Endothelial cell (in vitro differentiated cells): ENCODE data around the gene LZTR1. TPM values are rescaled to one million over a fixed set of nuclear protein-coding genes. Genes with fewer than 3 reads are reported as not detected.
A peak's percentile ranks its signal among the peaks of the same experiment; 100 is the strongest.

Experiments used
- DNase-seq: peaks from one replicate; pipeline ENCODE4 v3.0.0; 2021; ENCODE audit warnings: low spot score
- H3K27ac Mint-ChIP-seq: one replicate; pipeline ENCODE4 v1.8.0; 2021; ENCODE audit warnings: mixed read lengths, inconsistent platforms; ENCODE audit not compliant: unreplicated experiment
- H3K27me3 Mint-ChIP-seq: one replicate; pipeline ENCODE4 v1.8.0; 2021; ENCODE audit warnings: mild to moderate bottlenecking, moderate library complexity, mixed read lengths, inconsistent platforms; ENCODE audit not compliant: unreplicated experiment
- H3K36me3 Mint-ChIP-seq: one replicate; pipeline ENCODE4 v1.8.0; 2021; ENCODE audit warnings: mild to moderate bottlenecking, low read depth, mixed read lengths, inconsistent platforms; ENCODE audit not compliant: unreplicated experiment
- H3K4me1 Mint-ChIP-seq: one replicate; pipeline ENCODE4 v1.8.0; 2021; ENCODE audit warnings: mild to moderate bottlenecking, mixed read lengths, inconsistent platforms; ENCODE audit not compliant: unreplicated experiment
- H3K4me3 Mint-ChIP-seq: one replicate; pipeline ENCODE4 v1.8.0; 2021; ENCODE audit warnings: mild to moderate bottlenecking, mixed read lengths, inconsistent platforms; ENCODE audit not compliant: unreplicated experiment
- H3K9me3 Mint-ChIP-seq: one replicate; pipeline ENCODE4 v1.8.0; 2021; ENCODE audit warnings: mixed read lengths, inconsistent platforms; ENCODE audit not compliant: unreplicated experiment
- total RNA-seq: library from RNA; stranded (reverse); fragmentation: NEBNext Ultra II Directional; extraction: Animal tissue kit (Norgen Biotek cat#: 25700); gene quantifications from one replicate; pipeline ENCODE4 v1.2.1, GENCODE V29; 2021; ENCODE audit not compliant: unreplicated experiment
- TF ChIP-seq, protein P1 (sequence below): fragments of 200-600 bp; sonication (generic); IDR thresholded peaks from one replicate; pipeline ENCODE4 v1.5.0; 2021; ENCODE audit warnings: antibody characterized with exemption; ENCODE audit not compliant: unreplicated experiment

LZTR1 gene
- total RNA-seq, 1 donor from 2014 or later, result 113 TPM

- no peak for DNase-seq
- Mint-ChIP-seq H3K27me3 (peaks cover 2% of the 10 kb centered on the region), H3K4me3 (no peak overlapping the region), H3K27ac (no peak overlapping the region), H3K9me3 (no peaks in the 10 kb centered on the region), H3K4me1 (no peaks in the 10 kb centered on the region), H3K36me3 (no peaks in the 10 kb centered on the region)
- TF ChIP-seq, protein P1, sequence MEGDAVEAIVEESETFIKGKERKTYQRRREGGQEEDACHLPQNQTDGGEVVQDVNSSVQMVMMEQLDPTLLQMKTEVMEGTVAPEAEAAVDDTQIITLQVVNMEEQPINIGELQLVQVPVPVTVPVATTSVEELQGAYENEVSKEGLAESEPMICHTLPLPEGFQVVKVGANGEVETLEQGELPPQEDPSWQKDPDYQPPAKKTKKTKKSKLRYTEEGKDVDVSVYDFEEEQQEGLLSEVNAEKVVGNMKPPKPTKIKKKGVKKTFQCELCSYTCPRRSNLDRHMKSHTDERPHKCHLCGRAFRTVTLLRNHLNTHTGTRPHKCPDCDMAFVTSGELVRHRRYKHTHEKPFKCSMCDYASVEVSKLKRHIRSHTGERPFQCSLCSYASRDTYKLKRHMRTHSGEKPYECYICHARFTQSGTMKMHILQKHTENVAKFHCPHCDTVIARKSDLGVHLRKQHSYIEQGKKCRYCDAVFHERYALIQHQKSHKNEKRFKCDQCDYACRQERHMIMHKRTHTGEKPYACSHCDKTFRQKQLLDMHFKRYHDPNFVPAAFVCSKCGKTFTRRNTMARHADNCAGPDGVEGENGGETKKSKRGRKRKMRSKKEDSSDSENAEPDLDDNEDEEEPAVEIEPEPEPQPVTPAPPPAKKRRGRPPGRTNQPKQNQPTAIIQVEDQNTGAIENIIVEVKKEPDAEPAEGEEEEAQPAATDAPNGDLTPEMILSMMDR, result no peak
Measured at GRCh38 chr22:21041937-21042336, 59.8 kb downstream of the LZTR1 start.

- H3K9me3 Mint-ChIP-seq, result no peaks in the 10 kb centered on the region
- peaks cover 2% of the 10 kb centered on the region for H3K27me3 Mint-ChIP-seq
- H3K4me1 Mint-ChIP-seq, result no peaks in the 10 kb centered on the region
- H3K36me3 Mint-ChIP-seq, result no peaks in the 10 kb centered on the region
- DNase-seq, result no peak
- H3K27ac Mint-ChIP-seq, result peak overlapping the region; percentile 68
- TF ChIP-seq, protein P1, result no peak
- H3K4me3 Mint-ChIP-seq, result no peak overlapping the region
Measured at GRCh38 chr22:21042978-21043859, 61.1 kb downstream of the LZTR1 start.

GRCh38 chr22:21043860-21044535 lies 61.9 kb downstream of the LZTR1 start:
- no peaks in the 10 kb centered on the region for H3K4me1 Mint-ChIP-seq
- TF ChIP-seq, protein P1, result no peak
- H3K9me3 Mint-ChIP-seq, result no peaks in the 10 kb centered on the region
- H3K27ac Mint-ChIP-seq, result no peak overlapping the region
- no peaks in the 10 kb centered on the region for H3K36me3 Mint-ChIP-seq
- no peak overlapping the region for H3K4me3 Mint-ChIP-seq
- no peak for DNase-seq
- peaks cover 2% of the 10 kb centered on the region for H3K27me3 Mint-ChIP-seq

DNA sequence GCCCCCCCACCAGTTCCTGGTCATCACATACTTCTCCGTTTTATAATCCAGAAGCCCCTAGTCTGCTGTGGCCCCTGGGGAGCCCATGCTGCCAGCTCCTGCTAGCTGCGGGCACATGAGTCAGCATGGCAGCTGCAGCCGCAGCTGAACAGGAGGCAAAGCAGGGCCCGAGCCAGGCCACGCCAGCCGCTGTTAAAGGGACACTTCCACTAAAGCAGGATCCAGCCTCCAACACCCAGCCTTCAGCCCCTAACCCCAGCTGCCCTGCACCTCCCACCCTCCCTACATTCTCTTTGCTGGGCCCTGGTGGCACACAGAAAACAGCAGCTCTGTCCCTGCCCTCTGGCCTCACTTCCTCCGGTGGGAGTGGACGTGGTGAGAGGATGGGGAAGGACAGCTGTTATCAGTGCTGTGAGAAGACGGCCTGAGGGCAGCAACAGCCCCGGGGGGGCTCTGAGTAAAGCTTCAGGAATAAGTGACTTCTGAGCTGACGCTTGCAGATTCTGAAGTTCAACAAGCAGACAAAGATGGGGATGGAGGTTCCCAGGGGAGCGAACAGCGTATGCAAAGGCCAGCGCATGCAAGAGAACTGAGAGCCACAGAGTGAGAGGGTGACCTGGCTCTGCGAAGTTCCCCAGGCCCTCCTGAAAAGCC lies 63.0 kb downstream of the LZTR1 start:
- Mint-ChIP-seq H3K4me3 (peak overlapping the region; percentile 95), H3K36me3 (no peaks in the 10 kb centered on the region)

More for the DNA sequence above, 63.0 kb downstream of the LZTR1 start:
- Mint-ChIP-seq H3K4me1 (no peaks in the 10 kb centered on the region), H3K27ac (peak overlapping the region; percentile 78), H3K27me3 (peaks cover 2% of the 10 kb centered on the region), H3K9me3 (no peaks in the 10 kb centered on the region)
- TF ChIP-seq, protein P1, result no peak
- DNase-seq, result no peak
